Naive thymus-derived CD4-positive, alpha-beta T cell (primary cell): ENCODE data around the gene DNM3. TPM values are rescaled to one million over a fixed set of nuclear protein-coding genes. Genes with fewer than 3 reads are reported as not detected.

Experiments used
- ATAC-seq: fragments of 150-1000 bp; cut with Tn5 transposase; 2 replicates; pipeline ENCODE4 v1.10.0; 2021; ENCODE audit warnings: mild to moderate bottlenecking, moderate library complexity
- CTCF ChIA-PET: fragments of 350-600 bp; sonication (Branson Sonifier 250); formaldehyde crosslinking; loops from one replicate; lab custom pipeline; 2021; ENCODE audit warnings: antibody characterized with exemption; lab: Charles Lee
- POLR2A ChIA-PET: fragments of 350-600 bp; sonication (Branson Sonifier 250); formaldehyde crosslinking; loops from one replicate; lab custom pipeline; 2021; ENCODE audit warnings: antibody characterized with exemption, inconsistent platforms; lab: Charles Lee
- DNase-seq, 9 donors: peaks; one replicate each; pipeline versions ENCODE4 v3.0.0 to v3.0.0-alpha.2; 2020 to 2022; ENCODE audit warnings: mixed read lengths in 1 of 9
- H3K27ac ChIP-seq: one replicate; pipeline ENCODE4 v1.7.0; 2013; ENCODE audit warnings: mild to moderate bottlenecking, low read depth, low read length, moderate library complexity
- H3K27me3 ChIP-seq, 2 donors: one replicate each; pipeline ENCODE4 v1.7.0; 2013; ENCODE audit warnings: low read length in 2 of 2, mild to moderate bottlenecking in 2 of 2, moderate library complexity in 2 of 2; ENCODE audit not compliant: control insufficient read depth in 2 of 2, insufficient read depth in 2 of 2
- H3K36me3 ChIP-seq, 3 experiments: 1 replicate in 2 of 3; 2 replicates in 1 of 3; pipeline ENCODE4 v1.7.0; 2013; ENCODE audit warnings: low read length in 3 of 3, mild to moderate bottlenecking in 3 of 3, moderate library complexity in 1 of 3; ENCODE audit not compliant: insufficient read depth in 3 of 3, control insufficient read depth in 2 of 3
- H3K4me1 ChIP-seq, 2 donors: one replicate each; pipeline ENCODE4 v1.7.0; 2013; ENCODE audit warnings: low read length in 2 of 2, mild to moderate bottlenecking in 2 of 2, moderate library complexity in 1 of 2; ENCODE audit not compliant: control insufficient read depth in 2 of 2, insufficient read depth in 2 of 2
- H3K4me3 ChIP-seq: 2 replicates; pipeline ENCODE4 v1.7.0; 2013; ENCODE audit warnings: mild to moderate bottlenecking, low read length
- H3K9me3 ChIP-seq, 3 experiments: 1 replicate in 2 of 3; 2 replicates in 1 of 3; pipeline ENCODE4 v1.7.0; 2013; ENCODE audit warnings: low read length in 3 of 3; ENCODE audit not compliant: control insufficient read depth in 2 of 3
- H3K27ac Mint-ChIP-seq, 9 donors: one replicate each; pipeline ENCODE4 v1.8.0; 2020 to 2022; ENCODE audit warnings: mixed read lengths in 9 of 9, mild to moderate bottlenecking in 8 of 9, moderate library complexity in 5 of 9, inconsistent platforms in 2 of 9
- H3K27me3 Mint-ChIP-seq, 5 donors: one replicate each; pipeline ENCODE4 v1.8.0; 2021 to 2022; ENCODE audit warnings: mixed read lengths in 5 of 5, mild to moderate bottlenecking in 1 of 5
- H3K36me3 Mint-ChIP-seq, 5 donors: one replicate each; pipeline ENCODE4 v1.8.0; 2020 to 2022; ENCODE audit warnings: mixed read lengths in 5 of 5, mild to moderate bottlenecking in 3 of 5, inconsistent platforms in 1 of 5
- H3K4me1 Mint-ChIP-seq, 7 donors: one replicate each; pipeline ENCODE4 v1.8.0; 2020 to 2022; ENCODE audit warnings: mixed read lengths in 7 of 7, mild to moderate bottlenecking in 3 of 7, inconsistent platforms in 1 of 7
- H3K4me3 Mint-ChIP-seq, 10 donors: one replicate each; pipeline ENCODE4 v1.8.0; 2020 to 2022; ENCODE audit warnings: mild to moderate bottlenecking in 10 of 10, mixed read lengths in 10 of 10, moderate library complexity in 6 of 10, inconsistent platforms in 2 of 10
- H3K9me3 Mint-ChIP-seq, 11 donors: one replicate each; pipeline ENCODE4 v1.8.0; 2020 to 2022; ENCODE audit warnings: mixed read lengths in 11 of 11, mild to moderate bottlenecking in 4 of 11, inconsistent platforms in 1 of 11, moderate library complexity in 1 of 11
- intact Hi-C, 2 donors: fragments of 100-400 bp; cut with micrococcal nuclease; formaldehyde crosslinking; loops; one replicate each; pipeline ENCODE4 v1.15.1; 2023
- polyA plus RNA-seq, 2 donors: library from polyadenylated mRNA; unstranded; fragments of 300-500 nt; fragmentation: Illumina TruSeq; gene quantifications; one replicate each; pipeline ENCODE4 v1.2.3, GENCODE V29; 2021
- total RNA-seq, 6 experiments: library from RNA in 5 of 6; stranded (reverse) in 5 of 6; gene quantifications; 1 replicate in 5 of 6; 2 replicates in 1 of 6; pipeline ENCODE4 v1.2.3 and lab custom pipeline; 2021 to 2026

The DNM3 gene
- total and polyA plus RNA-seq, 7 experiments from 2014 or later = 1.2 to 2.5 (median 2.0) TPM

GRCh38 chr1:172269084-172269483 is 427.8 kb downstream of the DNM3 start:
- Mint-ChIP-seq H3K4me1 (peaks cover 0 to 39% (median 0%) of the 10 kb centered on the region in 7 donors), H3K4me3 (no peak overlapping the region), H3K27ac (peak overlapping the region in 3 of 9 donors; percentile 31 to 76 (median 71)), H3K27me3 (no peaks in the 10 kb centered on the region), H3K9me3 (peaks cover 0 to 2% (median 0%) of the 10 kb centered on the region in 11 donors), H3K36me3 (peaks cover 0 to 6% (median 0%) of the 10 kb centered on the region in 5 donors)
- intact Hi-C loops = loop anchor here in 1 of 2 donors (2.0 kb wide), 1 partner anchor 14 kb away; no protein-coding TSS in a partner anchor
- Histone ChIP-seq H3K36me3 (no peaks in the 10 kb centered on the region), H3K27ac (no peak overlapping the region), H3K4me3 (no peak overlapping the region), H3K9me3 (no peaks in the 10 kb centered on the region), H3K4me1 (no peaks in the 10 kb centered on the region), H3K27me3 (no peaks in the 10 kb centered on the region)
- POLR2A ChIA-PET = interaction anchor here (0.5 kb wide), 1 partner anchor 44 kb away, joined by 6 read pairs; no protein-coding TSS in a partner anchor
- no peak for ATAC-seq
- no peak for DNase-seq
- CTCF ChIA-PET = interaction anchor here (1.1 kb wide), 1 partner anchor 9 kb away, joined by 4 read pairs; no protein-coding TSS in a partner anchor

- H3K4me1 ChIP-seq = no peaks in the 10 kb centered on the region
- H3K36me3 ChIP-seq = no peaks in the 10 kb centered on the region
- peaks cover 0 to 7% (median 0%) of the 10 kb centered on the region in 5 donors for H3K36me3 Mint-ChIP-seq
- no peaks in the 10 kb centered on the region for H3K27me3 Mint-ChIP-seq
- no peaks in the 10 kb centered on the region for H3K9me3 ChIP-seq
- intact Hi-C loops = loop anchor here (2.0 to 10.0 kb wide), 8 partner anchors 15 to 527 kb away; partner anchors contain the start of gene VAMP4 (in 1 of the 2)
- ChIA-PET CTCF (interaction anchor here (1.1 kb wide), 1 partner anchor 9 kb away, joined by 4 read pairs; no protein-coding TSS in a partner anchor), POLR2A (no interaction called here)
- H3K27me3 ChIP-seq = no peaks in the 10 kb centered on the region
- peaks cover 0 to 43% (median 0%) of the 10 kb centered on the region in 7 donors for H3K4me1 Mint-ChIP-seq
- DNase-seq (no peak), ATAC-seq (no peak)
- peak overlapping the region in 2 of 9 donors; percentile 31 to 71 for H3K27ac Mint-ChIP-seq
- peaks cover 0 to 2% (median 0%) of the 10 kb centered on the region in 11 donors for H3K9me3 Mint-ChIP-seq
- no peak overlapping the region for H3K4me3 ChIP-seq
- no peak overlapping the region for H3K27ac ChIP-seq
- peak overlapping the region in 1 of 10 donors; percentile 18 for H3K4me3 Mint-ChIP-seq
Observed at GRCh38 chr1:172269644-172270043, 428.3 kb downstream of the DNM3 start.

- no peak for ATAC-seq
- H3K4me1 ChIP-seq = no peaks in the 10 kb centered on the region
- peaks cover 0 to 4% (median 0%) of the 10 kb centered on the region in 11 donors for H3K9me3 Mint-ChIP-seq
- H3K4me3 Mint-ChIP-seq = peak overlapping the region in 1 of 10 donors; percentile 69
- H3K4me3 ChIP-seq = no peak overlapping the region
- no peaks in the 10 kb centered on the region for H3K27me3 Mint-ChIP-seq
- intact Hi-C loops = loop anchor here (1.0 to 10.0 kb wide), 8 partner anchors 7 to 528 kb away; partner anchors contain the start of gene VAMP4 (in 1 of the 2)
- H3K4me1 Mint-ChIP-seq = peaks cover 0 to 49% (median 0%) of the 10 kb centered on the region in 7 donors
- ChIA-PET POLR2A (interaction anchor here (0.7 kb wide), 1 partner anchor 153 kb away, joined by 4 read pairs; no protein-coding TSS in a partner anchor), CTCF (no interaction called here)
- H3K27ac ChIP-seq = no peak overlapping the region
- no peaks in the 10 kb centered on the region for H3K9me3 ChIP-seq
- no peaks in the 10 kb centered on the region for H3K27me3 ChIP-seq
- H3K36me3 ChIP-seq = no peaks in the 10 kb centered on the region
- H3K27ac Mint-ChIP-seq = peak overlapping the region in 1 of 9 donors; percentile 90
- DNase-seq = no peak
- H3K36me3 Mint-ChIP-seq = peaks cover 0 to 10% (median 0%) of the 10 kb centered on the region in 5 donors
Observed at GRCh38 chr1:172270605-172271004, 429.3 kb downstream of the DNM3 start.

- CTCF ChIA-PET = no interaction called here
- Mint-ChIP-seq H3K27ac (no peak overlapping the region), H3K9me3 (peaks cover 0 to 4% (median 0%) of the 10 kb centered on the region in 11 donors), H3K27me3 (no peaks in the 10 kb centered on the region), H3K4me3 (no peak overlapping the region), H3K36me3 (peaks cover 0 to 10% (median 0%) of the 10 kb centered on the region in 5 donors), H3K4me1 (peaks cover 0 to 47% (median 0%) of the 10 kb centered on the region in 7 donors)
- intact Hi-C loops = loop anchor here (5.0 to 10.0 kb wide), 6 partner anchors 90 to 530 kb away; partner anchors contain the start of gene VAMP4 (in 1 of the 2)
- ATAC-seq = no peak
- Histone ChIP-seq H3K4me1 (no peaks in the 10 kb centered on the region), H3K36me3 (no peaks in the 10 kb centered on the region), H3K27me3 (no peaks in the 10 kb centered on the region), H3K9me3 (no peaks in the 10 kb centered on the region), H3K4me3 (no peak overlapping the region), H3K27ac (no peak overlapping the region)
- POLR2A ChIA-PET = no interaction called here
- DNase-seq = no peak
Observed at GRCh38 chr1:172272087-172272486, 430.8 kb downstream of the DNM3 start.

- Histone ChIP-seq H3K9me3 (no peaks in the 10 kb centered on the region), H3K4me1 (no peaks in the 10 kb centered on the region), H3K36me3 (no peaks in the 10 kb centered on the region), H3K27me3 (no peaks in the 10 kb centered on the region), H3K27ac (no peak overlapping the region), H3K4me3 (no peak overlapping the region)
- intact Hi-C loops = loop anchor here (5.0 to 10.0 kb wide), 6 partner anchors 92 to 532 kb away; partner anchors contain the start of gene VAMP4 (in 1 of the 2)
- peaks cover 0 to 2% (median 0%) of the 10 kb centered on the region in 11 donors for H3K9me3 Mint-ChIP-seq
- H3K27me3 Mint-ChIP-seq = no peaks in the 10 kb centered on the region
- peak overlapping the region in 1 of 10 donors; percentile 57 for H3K4me3 Mint-ChIP-seq
- H3K36me3 Mint-ChIP-seq = peaks cover 0 to 8% (median 0%) of the 10 kb centered on the region in 5 donors
- H3K27ac Mint-ChIP-seq = peak overlapping the region in 1 of 9 donors; percentile 83
- DNase-seq (no peak), ATAC-seq (no peak)
- H3K4me1 Mint-ChIP-seq = peaks cover 0 to 45% (median 0%) of the 10 kb centered on the region in 7 donors
- POLR2A ChIA-PET = no interaction called here
- CTCF ChIA-PET = no interaction called here
Observed at GRCh38 chr1:172273647-172274396, 432.5 kb downstream of the DNM3 start.

- ChIA-PET CTCF (no interaction called here), POLR2A (no interaction called here)
- Histone ChIP-seq H3K4me3 (no peak overlapping the region), H3K4me1 (no peaks in the 10 kb centered on the region), H3K27me3 (no peaks in the 10 kb centered on the region), H3K9me3 (no peaks in the 10 kb centered on the region), H3K27ac (no peak overlapping the region), H3K36me3 (no peaks in the 10 kb centered on the region)
- H3K36me3 Mint-ChIP-seq = peaks cover 0 to 12% (median 0%) of the 10 kb centered on the region in 5 donors
- ATAC-seq = no peak
- H3K4me3 Mint-ChIP-seq = no peak overlapping the region
- peaks cover 0 to 2% (median 0%) of the 10 kb centered on the region in 11 donors for H3K9me3 Mint-ChIP-seq
- H3K4me1 Mint-ChIP-seq = peaks cover 0 to 30% (median 0%) of the 10 kb centered on the region in 7 donors
- no peaks in the 10 kb centered on the region for H3K27me3 Mint-ChIP-seq
- no peak for DNase-seq
- intact Hi-C loops = loop anchor here in 1 of 2 donors (10.0 kb wide), 2 partner anchors 121 to 181 kb away; no protein-coding TSS in a partner anchor
- H3K27ac Mint-ChIP-seq = peak overlapping the region in 1 of 9 donors; percentile 56
Observed at GRCh38 chr1:172275478-172275877, 434.2 kb downstream of the DNM3 start.
